SK-N-SH treated with all-trans-retinoic acid at 6 μM for 48 hours (cell line): ENCODE data around the gene CALB2.
A peak's percentile ranks its signal among the peaks of the same experiment; 100 is the strongest.

Source experiments
- ATAC-seq: fragments of 200-7000 bp; cut with Tn5 transposase; 3 replicates; pipeline ENCODE4 v1.9.1; 2020; ENCODE audit warnings: mild to moderate bottlenecking, moderate library complexity
- ARNTL ChIP-seq: fragments of 450-650 bp; formaldehyde crosslinking; IDR thresholded peaks from 2 replicates; pipeline ENCODE4 v1.5.0; 2020; ENCODE audit warnings: low read depth, mild to moderate bottlenecking, moderate library complexity, borderline replicate concordance
- BACH2 ChIP-seq: fragments of 250-450 bp; sonication (Bioruptor Pico); IDR thresholded peaks from 2 replicates; pipeline ENCODE4 v1.9.0; 2021; ENCODE audit warnings: mild to moderate bottlenecking, borderline replicate concordance
- CREB5 ChIP-seq: fragments of 250-450 bp; sonication (Bioruptor Pico); IDR thresholded peaks from 2 replicates; pipeline ENCODE4 v1.5.1; 2020; ENCODE audit warnings: low read depth, mild to moderate bottlenecking, moderate library complexity
- CSDC2 ChIP-seq: fragments of 250-450 bp; sonication (Bioruptor Pico); IDR thresholded peaks from 2 replicates; pipeline ENCODE4 v1.5.0; 2020; ENCODE audit warnings: mild to moderate bottlenecking, moderate library complexity
- CSRNP3 ChIP-seq: fragments of 250-450 bp; sonication (Bioruptor Pico); IDR thresholded peaks from 2 replicates; pipeline ENCODE4 v1.5.1; 2021; ENCODE audit warnings: mild to moderate bottlenecking, moderate library complexity
- ESRRG ChIP-seq: fragments of 250-450 bp; sonication (Bioruptor Pico); IDR thresholded peaks from 2 replicates; pipeline ENCODE4 v1.6.1; 2021; ENCODE audit warnings: mild to moderate bottlenecking
- GLIS3 ChIP-seq: fragments of 250-450 bp; sonication (Bioruptor Pico); IDR thresholded peaks from 2 replicates; pipeline ENCODE4 v1.5.0; 2020; ENCODE audit warnings: mild to moderate bottlenecking, moderate library complexity
- ISL1 ChIP-seq: fragments of 250-450 bp; sonication (Bioruptor Pico); IDR thresholded peaks from 2 replicates; pipeline ENCODE4 v2.1.2; 2022; ENCODE audit warnings: mild to moderate bottlenecking, moderate library complexity
- OSR1 ChIP-seq: fragments of 250-450 bp; sonication (Bioruptor Pico); IDR thresholded peaks from 2 replicates; pipeline ENCODE4 v1.8.0; 2022; ENCODE audit warnings: moderate library complexity, mild to moderate bottlenecking, inconsistent platforms
- PATZ1 ChIP-seq: fragments of 250-450 bp; sonication (Bioruptor Pico); IDR thresholded peaks from 2 replicates; pipeline ENCODE4 v1.8.0; 2020; ENCODE audit warnings: mild to moderate bottlenecking, moderate library complexity, borderline replicate concordance
- POU6F1 ChIP-seq: fragments of 250-450 bp; sonication (Bioruptor Pico); IDR thresholded peaks from 2 replicates; pipeline ENCODE4 v1.8.0; 2021; ENCODE audit warnings: low read depth, mild to moderate bottlenecking, moderate library complexity, borderline replicate concordance
- PPARA ChIP-seq: fragments of 250-450 bp; sonication (Bioruptor Pico); IDR thresholded peaks from 2 replicates; pipeline ENCODE4 v1.5.0; 2020; ENCODE audit warnings: mild to moderate bottlenecking, borderline replicate concordance
- RARB ChIP-seq: fragments of 250-450 bp; sonication (Bioruptor Pico); IDR thresholded peaks from 2 replicates; pipeline ENCODE4 v1.8.0; 2021; ENCODE audit warnings: mild to moderate bottlenecking, moderate library complexity
- SNAI2 ChIP-seq: fragments of 250-450 bp; sonication (Bioruptor Pico); IDR thresholded peaks from 2 replicates; pipeline ENCODE4 v1.5.0; 2020; ENCODE audit warnings: mild to moderate bottlenecking, moderate library complexity
- TCF4 ChIP-seq: fragments of 250-450 bp; sonication (Bioruptor Pico); IDR thresholded peaks from 2 replicates; pipeline ENCODE4 v1.8.0; 2021; ENCODE audit warnings: mild to moderate bottlenecking, moderate library complexity, borderline replicate concordance
- TOX ChIP-seq: fragments of 250-450 bp; sonication (Bioruptor Pico); IDR thresholded peaks from 2 replicates; pipeline ENCODE4 v1.8.0; 2021; ENCODE audit warnings: mild to moderate bottlenecking, moderate library complexity, borderline replicate concordance
- ZC3H10 ChIP-seq: fragments of 250-450 bp; sonication (Bioruptor Pico); IDR thresholded peaks from 2 replicates; pipeline ENCODE4 v1.5.1; 2021; ENCODE audit warnings: mild to moderate bottlenecking, moderate library complexity
- ZFP3 ChIP-seq: fragments of 250-450 bp; sonication (Bioruptor Pico); IDR thresholded peaks from 2 replicates; pipeline ENCODE4 v1.5.0; 2020; ENCODE audit warnings: mild to moderate bottlenecking, moderate library complexity
- ZFP30 ChIP-seq: fragments of 450-650 bp; formaldehyde crosslinking; IDR thresholded peaks from 2 replicates; pipeline ENCODE4 v1.5.0; 2022; ENCODE audit warnings: mild to moderate bottlenecking, moderate library complexity
- ZNF565 ChIP-seq: fragments of 450-650 bp; formaldehyde crosslinking; conservative IDR thresholded peaks from 2 replicates; pipeline ENCODE4 v1.5.0; 2020; ENCODE audit warnings: low read depth, mild to moderate bottlenecking, moderate library complexity
- ZNF70 ChIP-seq: fragments of 450-650 bp; formaldehyde crosslinking; IDR thresholded peaks from 2 replicates; pipeline ENCODE4 v1.5.0; 2020; ENCODE audit warnings: mild to moderate bottlenecking, moderate library complexity
- ZNF8 ChIP-seq: fragments of 450-650 bp; formaldehyde crosslinking; IDR thresholded peaks from 2 replicates; pipeline ENCODE4 v1.5.0; 2020; ENCODE audit warnings: mild to moderate bottlenecking, moderate library complexity

CALB2 gene

GRCh38 chr16:71364133-71364681 is 5.7 kb downstream of the CALB2 start:
- TF ChIP-seq ZFP30 = no peak
- no peak for TF ChIP-seq ISL1 (CRISPR knock-in tag)
- TF ChIP-seq TCF4 = no peak
- TF ChIP-seq ARNTL = no peak
- TF ChIP-seq SNAI2 = no peak
- no peak for TF ChIP-seq CREB5 (CRISPR knock-in tag)
- TF ChIP-seq ZC3H10 = no peak
- TF ChIP-seq PATZ1 (CRISPR knock-in tag) = no peak
- no peak for TF ChIP-seq BACH2 (CRISPR knock-in tag)
- no peak for TF ChIP-seq OSR1 (CRISPR knock-in tag)
- TF ChIP-seq POU6F1 (CRISPR knock-in tag) = no peak
- TF ChIP-seq ZFP3 (CRISPR knock-in tag) = no peak
- TF ChIP-seq CSDC2 = no peak
- TF ChIP-seq CSRNP3 = no peak
- TF ChIP-seq ZNF70 = no peak
- no peak for TF ChIP-seq GLIS3
- TF ChIP-seq ESRRG = no peak
- no peak for ATAC-seq

GRCh38 chr16:71365021-71365420 is 6.5 kb downstream of the CALB2 start:
- no peak for TF ChIP-seq OSR1 (CRISPR knock-in tag)
- no peak for TF ChIP-seq ESRRG
- TF ChIP-seq ZNF565 (CRISPR knock-in tag) = no peak
- no peak for TF ChIP-seq TCF4
- TF ChIP-seq CSRNP3 = no peak
- TF ChIP-seq ZNF8 = no peak
- TF ChIP-seq RARB (CRISPR knock-in tag) = no peak
- TF ChIP-seq ARNTL = no peak
- no peak for TF ChIP-seq SNAI2
- no peak for ATAC-seq

GRCh38 chr16:71367241-71367976 is 8.9 kb downstream of the CALB2 start:
- ATAC-seq = peak; percentile 98
- TF ChIP-seq ZNF70 (peak; percentile 100), ESRRG (no peak)

GRCh38 chr16:71368958-71369357 is 10.4 kb downstream of the CALB2 start:
- TF ChIP-seq CREB5 (CRISPR knock-in tag) (no peak), ARNTL (no peak), TOX (CRISPR knock-in tag) (no peak), PPARA (CRISPR knock-in tag) (no peak), GLIS3 (no peak)
- ATAC-seq = no peak
